HTR-8/SVneo (cell line): ENCODE data around the gene METTL24.

Source experiments
- DNase-seq: peaks from one replicate; pipeline ENCODE4 v3.0.0; 2011; ENCODE audit warnings: low spot score, mixed read lengths; ENCODE audit not compliant: insufficient read length
- FAIRE-seq: peaks from 2 replicates; lab custom pipeline; 2011; peaks lifted over from hg19 to GRCh38; lab: Jason Lieb, UNC

Gene METTL24

DNA sequence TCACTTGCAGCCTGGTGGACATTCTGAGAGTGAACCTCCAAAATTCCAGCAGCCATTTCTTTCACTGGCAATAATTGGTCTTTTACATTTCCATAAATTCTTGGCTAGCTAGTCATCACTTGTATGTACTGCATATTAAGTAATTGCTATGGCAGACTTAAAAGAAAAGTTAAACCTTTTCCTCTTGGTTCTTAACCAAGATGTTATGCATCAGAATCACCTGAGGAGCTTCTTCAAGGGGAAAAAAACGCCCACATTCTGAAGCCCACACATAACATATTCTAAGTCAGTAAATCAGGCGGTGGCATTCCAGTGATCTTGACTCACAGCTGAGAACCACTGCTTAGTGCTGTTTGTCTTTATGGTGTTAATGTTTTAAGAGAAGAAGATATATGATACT is 140.9 kb downstream of the METTL24 start:
- DNase-seq: no peak
- no peak for FAIRE-seq

DNA sequence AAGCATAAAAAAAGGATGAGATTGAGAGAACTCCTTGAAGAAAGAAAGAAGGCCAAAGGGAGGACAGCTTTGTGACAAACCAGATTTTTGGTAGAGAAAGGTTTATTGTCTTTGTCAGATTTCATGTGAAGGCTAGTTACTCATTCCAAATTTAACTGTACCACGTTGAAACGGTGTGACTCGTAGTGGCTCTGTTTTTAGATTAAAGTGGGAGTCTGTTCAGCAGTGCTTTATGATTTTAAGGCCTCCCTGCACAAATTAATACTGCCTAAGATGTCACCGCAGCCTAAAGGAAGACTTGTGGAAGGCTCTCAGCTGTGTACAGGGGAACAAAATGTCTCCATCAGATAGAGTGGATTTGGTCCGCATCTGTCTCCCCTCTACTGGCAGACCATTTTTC is 142.0 kb downstream of the METTL24 start:
- DNase-seq (no peak), FAIRE-seq (no peak)

DNA sequence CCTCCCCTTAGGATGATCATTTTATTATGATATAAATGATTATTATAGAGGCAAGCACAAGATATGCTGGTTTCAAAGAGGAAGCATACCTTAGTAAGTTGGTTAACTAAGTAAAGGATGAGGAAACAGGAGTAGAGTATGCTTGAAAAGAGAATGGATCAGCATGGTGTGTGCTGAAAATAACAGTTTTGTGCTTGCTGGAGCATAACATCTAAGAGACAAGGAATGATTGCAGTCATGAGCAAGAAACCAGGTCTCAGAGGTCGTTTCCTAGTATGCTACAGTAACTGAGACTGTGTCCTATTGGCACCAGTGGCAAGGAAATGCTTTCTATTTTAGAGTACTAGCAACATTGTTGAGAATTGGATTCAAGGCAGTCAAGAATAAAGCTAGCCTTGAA is 143.8 kb downstream of the METTL24 start:
- FAIRE-seq: no peak
- DNase-seq: no peak

DNA sequence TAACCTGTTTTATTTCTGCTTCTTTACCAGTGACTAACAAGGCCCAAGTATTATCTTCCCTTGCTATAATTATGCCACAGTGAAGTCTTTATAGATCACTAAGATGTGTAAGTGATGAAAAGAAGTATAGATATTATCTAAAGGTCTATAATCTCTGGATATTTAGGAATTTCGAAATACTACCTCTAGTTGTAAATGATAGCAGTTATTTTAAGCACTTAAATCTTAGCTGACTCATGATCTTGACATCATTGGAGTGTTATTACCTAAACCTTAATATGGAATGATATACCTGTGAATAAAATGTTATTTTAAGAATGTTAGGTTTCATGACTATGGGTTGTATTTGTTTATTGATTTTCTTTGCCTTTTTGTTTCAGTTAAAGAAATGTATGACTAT is 146.4 kb downstream of the METTL24 start:
- FAIRE-seq (no peak), DNase-seq (no peak)

DNA sequence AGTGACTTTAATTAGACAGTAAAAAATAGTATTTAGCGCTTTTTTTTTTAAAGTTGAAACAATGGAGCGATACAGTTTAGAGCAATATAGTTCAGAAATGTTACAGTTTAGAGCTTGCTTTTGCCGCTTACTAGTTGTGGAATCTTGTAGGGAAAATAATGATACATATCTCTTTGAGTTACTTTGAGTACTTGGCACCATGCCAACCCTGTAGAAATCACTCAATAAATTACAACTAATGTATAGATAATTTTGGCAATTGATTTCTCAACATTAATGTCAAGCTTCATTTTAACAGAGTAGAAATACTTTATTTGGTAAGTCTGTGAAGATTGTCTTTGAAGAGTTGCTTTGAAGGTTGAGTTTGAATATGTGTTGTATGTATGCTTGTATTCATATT is 150.5 kb downstream of the METTL24 start:
- no peak for FAIRE-seq
- DNase-seq: no peak

DNA sequence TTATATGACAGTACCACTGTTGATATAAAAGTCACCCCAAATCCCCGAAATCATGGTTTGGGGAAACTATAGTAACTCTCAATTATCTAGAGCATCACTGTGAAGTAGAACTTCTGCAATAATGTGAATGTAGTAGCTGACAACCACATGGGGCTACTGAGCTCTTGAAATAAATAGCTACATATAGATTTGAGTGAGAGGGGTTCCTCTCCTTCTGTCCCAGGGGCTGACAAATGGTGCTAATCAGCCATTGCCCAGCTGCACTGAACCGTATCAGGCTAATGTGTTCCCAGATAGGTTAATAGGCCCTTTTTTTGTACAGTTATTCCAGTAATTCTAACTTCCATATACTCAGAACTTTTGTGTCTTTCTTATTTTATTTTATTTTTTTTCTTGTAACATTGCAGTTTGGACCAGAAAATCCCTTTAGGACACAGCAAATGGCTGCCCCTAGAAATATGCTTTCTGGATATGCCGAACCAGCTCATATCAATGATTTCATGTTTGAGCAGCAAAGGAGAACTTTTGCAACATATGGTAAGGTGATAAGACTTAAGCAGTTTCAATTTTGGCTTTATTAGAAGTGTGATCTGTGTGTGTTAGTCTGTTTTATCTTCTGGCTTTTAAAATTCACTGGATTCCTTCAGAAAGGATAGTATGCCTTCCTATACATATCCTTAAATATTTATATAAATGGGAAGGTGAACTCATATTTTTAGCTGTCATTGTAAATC is 156.8 kb downstream of the METTL24 start:
- DNase-seq (no peak), FAIRE-seq (no peak)

DNA sequence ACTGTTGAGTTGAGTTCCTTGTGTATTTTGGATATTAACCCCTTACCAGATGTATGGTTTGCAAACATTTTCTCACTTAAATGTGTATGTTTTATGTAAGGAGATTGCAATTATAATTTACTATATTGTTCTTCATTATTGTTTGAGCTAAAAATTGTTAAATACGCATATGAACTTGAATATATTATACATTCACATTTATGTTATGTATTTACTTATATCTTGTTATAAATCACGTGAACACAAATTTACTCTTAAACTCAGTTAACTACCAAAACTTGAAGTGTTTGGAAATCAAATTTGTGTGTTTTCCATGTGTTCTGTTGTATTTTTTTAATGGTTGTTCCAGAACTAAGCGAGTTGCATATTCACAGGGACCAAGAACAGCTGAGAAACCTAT is 159.6 kb downstream of the METTL24 start:
- DNase-seq (no peak), FAIRE-seq (no peak)

DNA sequence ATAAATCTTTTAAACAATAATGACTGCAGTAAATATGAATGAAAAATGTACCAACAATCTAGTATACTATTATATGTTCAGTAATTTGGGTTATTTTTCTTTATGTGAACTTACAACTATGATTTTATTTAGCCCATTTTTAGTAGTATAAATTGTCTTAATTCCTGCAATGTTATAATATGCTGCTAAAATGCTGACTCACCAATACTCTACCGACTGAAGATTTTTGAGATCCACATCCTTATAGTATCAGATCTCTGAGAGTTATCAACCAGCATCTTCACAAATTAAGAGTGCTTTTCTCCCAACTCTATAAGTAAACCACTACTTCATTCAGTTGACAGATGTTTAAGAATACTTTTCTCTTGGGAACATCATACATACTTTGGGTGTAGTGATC is 161.3 kb downstream of the METTL24 start:
- FAIRE-seq (no peak), DNase-seq (no peak)

DNA sequence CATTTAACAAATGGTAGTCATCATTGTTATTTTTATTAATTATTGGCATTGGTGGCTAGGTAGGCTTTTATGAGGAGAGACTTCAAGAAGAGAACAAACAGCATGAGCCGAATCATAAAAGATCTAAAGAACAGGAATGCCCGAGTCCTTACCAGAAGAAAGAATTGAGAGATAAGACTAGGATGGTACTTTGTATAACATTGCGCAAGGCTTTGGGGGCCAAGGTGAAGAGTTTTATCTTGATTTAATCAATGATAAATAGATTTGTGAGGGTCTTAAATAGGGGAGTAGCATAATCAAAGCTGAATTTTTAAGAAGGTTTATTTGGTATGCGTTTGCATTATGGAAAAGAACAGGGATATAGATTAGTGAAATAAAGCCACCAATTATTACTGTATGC is 162.5 kb downstream of the METTL24 start:
- DNase-seq (no peak), FAIRE-seq (no peak)
